GM12801 (cell line): Measurements from ENCODE around the gene GNB1L.

Source experiments
- CTCF ChIP-seq: IDR thresholded peaks from one replicate; pipeline ENCODE4 v1.5.1; 2011; ENCODE audit warnings: control low read depth; ENCODE audit not compliant: insufficient read length; ENCODE audit errors: extremely low read depth

Gene GNB1L

GRCh38 chr22:19763458-19764298 is 91.0 kb downstream of the GNB1L start:
- no peak for TF ChIP-seq CTCF

- TF ChIP-seq CTCF = no peak
Measured at GRCh38 chr22:19762568-19763457, 91.9 kb downstream of the GNB1L start.

- no peak for TF ChIP-seq CTCF
Measured at GRCh38 chr22:19761725-19762567, 92.7 kb downstream of the GNB1L start.

GRCh38 chr22:19760951-19761724 is 93.5 kb downstream of the GNB1L start:
- TF ChIP-seq CTCF = no peak

- no peak for TF ChIP-seq CTCF
Measured at GRCh38 chr22:19760058-19760950, 94.4 kb downstream of the GNB1L start, which contains the start of gene TBX1. Gene TBX1, plus strand, starts transcription at chr22:19760778. Its CDS starts 66 bp downstream, at chr22:19760844.

- TF ChIP-seq CTCF = no peak
Measured at GRCh38 chr22:19759427-19760057, 95.1 kb downstream of the GNB1L start.
